Activated naive CD4-positive, alpha-beta T cell treated with anti-CD3 and anti-CD28 coated beads, Interleukin-2, amount 50 U/mL, for 72 hours (primary cell): Measurements from ENCODE around the gene HS6ST2. TPM values are rescaled to one million over a fixed set of nuclear protein-coding genes. Genes with fewer than 3 reads are reported as not detected.

Experiments
- ATAC-seq, 2 donors: fragments of 150-1000 bp; cut with Tn5 transposase; 2 replicates each; pipeline ENCODE4 v1.10.0; 2021; ENCODE audit warnings: mild to moderate bottlenecking in 2 of 2, moderate library complexity in 2 of 2
- DNase-seq, 2 donors: peaks; one replicate each; pipeline ENCODE4 v3.0.0; 2021 to 2022; ENCODE audit warnings: low spot score in 2 of 2
- H3K27ac Mint-ChIP-seq, 2 donors: one replicate each; pipeline ENCODE4 v1.8.0; 2022; ENCODE audit warnings: mild to moderate bottlenecking in 2 of 2, mixed read lengths in 2 of 2
- H3K36me3 Mint-ChIP-seq, 2 donors: one replicate each; pipeline ENCODE4 v1.8.0; 2022; ENCODE audit warnings: mixed read lengths in 2 of 2
- H3K9me3 Mint-ChIP-seq, 2 donors: one replicate each; pipeline ENCODE4 v1.8.0; 2022; ENCODE audit warnings: mixed read lengths in 2 of 2
- total RNA-seq, 2 donors: library from RNA; stranded (reverse); gene quantifications; one replicate each; pipeline ENCODE4 v1.2.3, GENCODE V29; 2022

The HS6ST2 gene
- total RNA-seq, 2 donors from 2014 or later = 0.16 to 1.8 TPM

DNA sequence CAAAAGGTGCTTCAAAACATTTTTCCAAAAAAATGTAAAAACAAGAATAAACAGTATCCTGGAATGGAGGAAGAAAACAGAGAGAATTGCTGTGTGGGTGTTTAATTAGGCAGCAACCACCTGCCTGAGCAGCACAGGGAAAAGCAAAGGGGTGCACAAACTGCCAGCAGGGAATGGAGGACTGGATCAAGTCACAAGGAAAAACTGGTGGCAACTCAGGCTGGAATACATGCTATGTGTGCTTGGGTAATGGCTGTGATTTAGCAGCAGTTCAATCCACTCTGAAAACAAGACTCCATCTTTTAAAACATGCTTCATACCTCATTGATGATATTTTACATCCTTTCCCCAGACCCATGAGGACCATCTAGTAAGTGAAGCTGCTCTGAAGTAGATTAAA, 179.5 kb downstream of the HS6ST2 start:
- no peak overlapping the region for H3K27ac Mint-ChIP-seq
- H3K36me3 Mint-ChIP-seq = no peaks in the 10 kb centered on the region
- no peak for DNase-seq
- H3K9me3 Mint-ChIP-seq = no peaks in the 10 kb centered on the region
- no peak for ATAC-seq

DNA sequence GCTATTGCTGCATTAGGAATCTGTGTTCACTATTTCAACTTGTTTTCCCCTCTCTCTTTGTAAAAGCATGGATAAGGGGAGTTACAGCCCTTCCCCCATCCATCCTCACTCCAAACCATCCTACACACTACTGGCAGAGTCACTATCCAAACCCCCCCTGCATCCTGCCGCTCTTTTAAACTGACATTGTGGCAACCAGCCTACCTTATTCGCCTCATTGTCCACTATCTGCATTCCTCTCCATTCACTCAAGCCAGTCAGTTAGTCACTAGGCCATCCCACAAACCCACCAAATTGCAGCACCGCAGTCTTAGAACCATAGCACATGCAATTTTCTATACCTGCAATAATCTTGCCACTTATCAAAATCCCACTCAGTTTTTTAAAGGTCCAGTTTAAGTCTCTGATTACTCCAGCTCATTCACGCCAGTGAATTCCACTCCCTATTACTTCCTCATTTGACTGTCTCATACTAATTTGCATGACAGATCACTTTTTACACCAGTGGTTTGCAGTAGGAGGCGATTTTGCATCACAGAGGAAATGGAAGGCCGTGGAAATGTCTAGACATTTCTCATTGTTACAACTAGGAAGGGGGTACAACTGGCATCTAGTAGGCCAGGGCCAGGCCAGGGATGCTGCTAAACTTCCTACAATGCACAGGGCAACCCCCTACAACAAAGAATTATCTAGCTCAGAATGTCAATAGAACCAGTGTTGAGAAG, 181.8 kb downstream of the HS6ST2 start:
- H3K9me3 Mint-ChIP-seq = no peaks in the 10 kb centered on the region
- peak overlapping the region in 1 of 2 donors; percentile 16 for H3K27ac Mint-ChIP-seq
- no peak for DNase-seq
- no peaks in the 10 kb centered on the region for H3K36me3 Mint-ChIP-seq
- no peak for ATAC-seq

DNA sequence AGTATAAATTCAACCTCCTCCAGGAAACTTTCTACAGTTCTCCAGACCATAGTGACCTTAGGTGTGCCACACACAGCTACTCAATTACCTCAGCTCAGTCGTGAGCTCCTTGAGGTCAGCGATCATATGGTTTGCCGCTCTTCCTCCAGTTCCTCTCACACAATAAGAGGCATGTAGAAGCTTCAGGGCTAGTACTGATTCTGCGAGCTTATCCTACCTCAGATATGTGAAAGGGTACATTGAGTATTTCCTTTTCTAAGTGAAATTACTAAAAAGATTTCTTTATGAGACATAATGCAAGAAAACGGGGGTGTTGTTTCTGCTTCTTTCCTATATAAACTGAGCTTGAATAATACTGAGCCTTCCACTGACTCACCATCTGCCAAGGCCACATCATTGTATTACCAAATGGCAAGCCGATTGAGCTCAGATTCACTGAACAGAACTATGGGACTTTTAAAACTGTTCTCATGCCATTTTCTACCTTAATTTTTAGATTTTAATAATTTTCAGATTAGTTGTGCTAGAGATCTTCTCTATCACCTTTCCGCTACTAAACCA, 183.1 kb downstream of the HS6ST2 start:
- DNase-seq (no peak), ATAC-seq (peak; percentile 86 to 92)
- Mint-ChIP-seq H3K9me3 (no peaks in the 10 kb centered on the region), H3K27ac (peak overlapping the region in 1 of 2 donors; percentile 84), H3K36me3 (no peaks in the 10 kb centered on the region)

DNA sequence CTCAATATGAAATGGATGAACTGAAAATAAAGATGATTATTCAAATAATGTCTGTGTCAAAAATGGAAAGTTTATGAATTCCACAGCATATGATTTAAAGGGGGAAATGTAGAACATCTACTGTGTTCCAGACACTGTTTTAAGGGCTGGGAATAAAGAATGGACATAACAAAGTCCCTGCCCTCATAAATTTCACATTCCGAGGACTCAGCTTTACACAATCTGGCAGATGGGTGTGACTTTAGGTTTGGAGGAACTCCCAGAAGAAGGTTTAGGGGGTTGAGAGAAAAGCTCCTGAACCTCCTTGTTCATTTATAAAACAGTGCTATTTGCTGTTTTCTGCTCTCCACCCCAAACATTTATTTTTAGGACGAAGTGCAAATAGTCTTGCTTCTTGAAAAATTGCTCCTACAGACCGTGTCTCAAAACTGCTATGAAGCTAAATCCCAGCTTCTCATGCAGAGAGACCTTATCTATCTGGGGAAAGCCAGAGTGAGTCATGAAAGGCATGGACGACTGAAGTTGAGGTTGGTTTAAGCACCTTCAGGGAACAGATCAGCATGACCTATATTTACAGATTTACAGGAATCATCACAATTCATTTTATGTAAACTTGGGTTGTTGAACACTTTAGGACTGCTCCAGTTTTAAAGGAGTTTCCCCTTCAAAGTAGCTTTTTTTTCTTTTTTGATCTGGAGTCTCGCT, 184.3 kb downstream of the HS6ST2 start:
- peak in 1 of 2 donors; percentile 24 for ATAC-seq
- DNase-seq = no peak
- H3K9me3 Mint-ChIP-seq = no peaks in the 10 kb centered on the region
- no peak overlapping the region for H3K27ac Mint-ChIP-seq
- H3K36me3 Mint-ChIP-seq = no peaks in the 10 kb centered on the region

DNA sequence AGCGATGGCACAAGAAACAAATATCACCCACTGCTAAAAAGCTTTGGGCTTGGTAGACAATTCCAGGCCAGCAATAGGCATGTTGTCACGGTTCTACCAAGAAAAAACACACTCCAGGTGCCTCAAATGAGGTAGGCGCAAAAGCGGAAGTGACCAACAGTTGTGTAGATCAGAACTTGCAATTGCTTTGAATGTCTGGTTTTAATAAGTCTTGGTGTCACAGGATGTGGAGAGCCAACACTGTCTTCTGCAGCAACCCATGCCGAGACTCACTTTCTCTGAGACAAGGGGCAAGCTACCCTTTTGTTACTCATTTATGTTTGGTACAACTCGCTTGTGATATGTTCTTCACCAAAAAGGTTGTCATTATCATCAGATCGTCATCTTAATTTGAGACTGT, 188.8 kb downstream of the HS6ST2 start:
- DNase-seq (no peak), ATAC-seq (no peak)
- Mint-ChIP-seq H3K36me3 (no peaks in the 10 kb centered on the region), H3K9me3 (no peaks in the 10 kb centered on the region), H3K27ac (no peak overlapping the region)

DNA sequence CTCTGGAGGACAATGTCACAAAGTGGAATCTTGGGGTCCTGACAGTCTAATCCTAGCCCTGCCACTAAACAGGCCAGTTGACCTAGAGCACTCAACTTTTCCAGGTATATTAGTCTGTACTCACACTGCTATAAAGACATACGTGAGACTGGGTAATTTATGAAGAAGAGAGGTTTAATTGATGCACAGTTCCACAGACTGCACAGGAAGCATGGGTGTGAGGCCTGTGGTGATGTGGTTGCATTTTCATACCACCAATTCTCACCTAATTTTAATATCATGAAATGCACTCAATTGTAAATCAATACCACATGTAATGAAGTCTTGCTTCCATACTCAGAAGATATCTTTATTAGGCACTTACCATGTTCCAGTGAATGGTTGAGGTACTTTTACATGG, 192.0 kb downstream of the HS6ST2 start:
- DNase-seq (no peak), ATAC-seq (no peak)
- Mint-ChIP-seq H3K9me3 (no peaks in the 10 kb centered on the region), H3K36me3 (no peaks in the 10 kb centered on the region), H3K27ac (no peak overlapping the region)

DNA sequence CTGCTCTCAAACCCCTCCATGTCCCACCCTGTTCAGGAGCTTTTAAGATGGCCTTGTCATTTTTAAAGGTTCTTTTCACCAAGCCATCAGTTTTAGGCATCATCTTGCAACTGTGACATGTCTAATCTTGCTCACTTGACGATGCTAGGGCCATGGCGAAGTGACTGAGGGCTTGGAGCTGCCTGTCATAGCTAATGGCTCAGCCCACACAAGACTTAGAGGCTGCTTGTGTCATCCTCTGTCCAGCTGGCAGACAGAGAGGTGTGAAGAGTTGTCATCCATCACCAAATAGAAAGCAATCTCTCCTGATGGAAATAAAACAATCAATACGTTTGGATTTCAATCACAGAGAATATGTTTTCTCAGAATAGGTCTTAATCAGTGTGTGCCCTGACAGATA, 194.9 kb downstream of the HS6ST2 start:
- ATAC-seq (no peak), DNase-seq (no peak)
- H3K27ac Mint-ChIP-seq = no peak overlapping the region
- H3K36me3 Mint-ChIP-seq = no peaks in the 10 kb centered on the region
- no peaks in the 10 kb centered on the region for H3K9me3 Mint-ChIP-seq

DNA sequence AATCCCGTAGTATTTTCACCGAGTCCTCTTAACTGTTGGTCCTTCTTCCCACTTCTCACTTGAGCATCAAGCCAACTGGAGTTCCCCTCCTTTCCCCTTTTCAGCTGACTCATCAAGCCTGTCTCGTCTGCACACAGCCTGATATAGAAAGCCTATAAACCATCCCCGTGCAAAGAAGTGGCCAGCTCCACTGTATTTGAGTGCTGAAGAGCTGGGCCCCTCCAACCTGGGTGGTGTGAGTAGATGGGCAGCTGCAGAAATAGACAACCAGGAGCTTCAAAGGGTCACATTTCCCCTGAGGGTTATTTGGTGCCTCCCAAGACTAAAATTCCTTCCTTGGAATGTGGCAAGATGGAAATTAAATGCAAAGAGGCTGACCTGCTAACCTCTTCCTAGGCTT, 199.7 kb downstream of the HS6ST2 start:
- ATAC-seq = no peak
- Mint-ChIP-seq H3K9me3 (no peaks in the 10 kb centered on the region), H3K27ac (no peak overlapping the region), H3K36me3 (no peaks in the 10 kb centered on the region)
- no peak for DNase-seq

DNA sequence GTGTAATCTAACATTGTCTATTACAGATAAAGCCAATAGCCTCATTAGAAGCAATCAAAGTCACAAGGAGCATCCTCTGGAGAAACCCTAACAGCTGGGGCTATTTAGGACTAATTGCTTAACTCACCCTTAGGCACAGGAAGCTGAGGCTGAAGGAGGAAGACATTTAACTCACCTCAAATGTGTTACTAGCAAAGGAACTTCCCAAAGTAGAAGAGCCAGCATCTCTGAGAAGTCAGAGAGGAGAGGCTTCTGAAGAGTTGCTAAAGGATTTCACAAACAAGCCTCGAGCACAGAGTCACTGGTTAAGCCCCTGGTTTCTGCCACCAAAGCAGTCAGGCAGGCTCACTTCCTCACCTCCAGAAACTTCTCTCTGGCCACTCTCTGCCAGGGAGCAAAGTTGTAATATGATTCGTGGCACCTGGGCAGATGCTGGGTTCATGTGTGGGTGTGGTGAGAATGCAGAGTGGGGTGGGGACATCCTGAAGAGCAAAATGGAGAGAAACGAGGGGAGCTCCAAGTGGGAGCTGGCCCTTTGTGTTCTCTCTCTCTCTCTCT, 201.3 kb downstream of the HS6ST2 start:
- no peak for ATAC-seq
- H3K27ac Mint-ChIP-seq = no peak overlapping the region
- H3K9me3 Mint-ChIP-seq = no peaks in the 10 kb centered on the region
- no peak for DNase-seq
- no peaks in the 10 kb centered on the region for H3K36me3 Mint-ChIP-seq

DNA sequence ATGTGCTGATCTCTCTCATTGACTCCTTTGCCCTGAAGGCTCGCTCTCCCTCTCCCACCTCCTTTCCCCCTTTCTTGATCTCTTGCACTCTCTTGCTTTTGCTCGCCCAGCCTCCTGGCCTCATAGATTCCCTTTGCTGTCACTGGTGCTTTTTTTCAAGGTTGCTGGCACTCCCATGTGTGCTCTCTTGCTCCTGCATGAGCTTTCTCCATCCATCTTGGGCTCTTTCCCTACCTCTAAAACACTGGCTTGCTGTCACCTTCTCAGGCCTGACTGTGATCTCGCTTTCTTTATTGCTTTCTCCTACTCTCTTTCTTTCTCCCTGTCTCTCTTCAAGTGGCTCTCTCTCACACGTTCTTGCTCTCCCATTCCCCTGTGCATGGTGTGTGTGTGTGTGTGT, 202.0 kb downstream of the HS6ST2 start:
- H3K9me3 Mint-ChIP-seq = no peaks in the 10 kb centered on the region
- DNase-seq (no peak), ATAC-seq (no peak)
- peak overlapping the region in 1 of 2 donors; percentile 62 for H3K27ac Mint-ChIP-seq
- H3K36me3 Mint-ChIP-seq = no peaks in the 10 kb centered on the region

DNA sequence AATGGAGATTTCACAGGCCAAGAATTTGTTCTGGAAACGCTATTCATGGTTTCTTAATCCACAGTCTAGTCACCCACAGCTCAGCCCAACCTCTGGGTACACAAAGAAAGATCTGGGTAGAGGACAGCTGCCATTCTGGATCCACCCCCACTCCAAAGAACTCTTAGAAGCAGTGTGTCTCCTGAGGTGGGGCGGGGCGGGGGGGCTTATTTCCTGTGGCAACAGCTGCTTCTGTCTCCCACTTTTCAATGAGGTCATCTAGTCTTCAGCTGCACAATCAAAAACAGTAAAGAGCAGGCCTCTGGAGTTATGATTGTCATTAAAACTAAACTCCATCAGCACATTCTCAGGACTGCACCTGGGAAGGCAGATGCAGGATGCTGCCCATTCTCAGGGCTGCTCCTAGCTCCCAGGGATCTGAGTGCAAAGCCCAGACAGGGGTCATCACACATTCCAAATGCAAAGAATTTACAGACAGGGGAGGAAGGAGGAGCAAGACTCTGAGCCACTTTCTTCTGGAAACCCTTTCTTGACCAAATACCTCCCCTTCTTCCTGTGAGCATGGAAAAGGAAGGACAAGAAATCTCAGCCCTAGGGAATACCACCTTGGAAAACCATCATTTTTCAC, 207.3 kb downstream of the HS6ST2 start:
- Mint-ChIP-seq H3K36me3 (no peaks in the 10 kb centered on the region), H3K27ac (no peak overlapping the region), H3K9me3 (no peaks in the 10 kb centered on the region)
- ATAC-seq (no peak), DNase-seq (no peak)

DNA sequence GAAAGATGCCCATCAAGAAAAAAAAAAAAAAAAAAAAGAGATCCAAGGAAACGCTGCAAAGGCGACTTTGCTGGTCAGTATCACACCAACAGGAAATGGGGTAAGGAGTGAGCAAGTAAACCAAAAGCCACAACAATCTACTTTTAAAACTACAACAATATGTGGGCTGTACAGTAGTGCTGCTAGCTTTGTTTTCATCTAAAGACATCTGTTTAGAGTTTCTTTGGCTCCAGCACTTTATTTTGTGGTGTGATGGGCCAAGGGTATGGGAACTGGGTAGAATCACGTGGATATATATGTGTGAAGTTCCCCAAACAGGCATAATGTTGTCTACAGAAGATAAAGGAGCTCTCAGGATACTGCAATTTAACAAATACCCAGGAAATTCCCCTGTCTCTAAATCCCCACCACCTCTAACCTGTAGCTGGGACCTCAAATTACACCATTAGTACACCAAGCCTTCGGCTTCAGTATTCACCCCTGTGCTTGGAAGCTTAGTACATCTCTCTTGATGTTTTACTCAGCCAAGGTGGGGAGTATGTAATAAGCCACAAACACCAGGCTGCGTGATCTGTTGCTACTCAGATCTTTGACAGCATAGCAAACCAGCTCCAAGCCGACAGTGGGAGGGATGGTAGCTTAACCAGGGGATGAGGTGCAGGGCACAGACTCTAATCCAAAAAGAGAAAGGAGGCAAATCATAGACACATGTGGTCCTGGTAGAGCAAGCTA, 207.9 kb downstream of the HS6ST2 start:
- Mint-ChIP-seq H3K27ac (no peak overlapping the region), H3K9me3 (no peaks in the 10 kb centered on the region), H3K36me3 (no peaks in the 10 kb centered on the region)
- no peak for DNase-seq
- ATAC-seq = no peak

DNA sequence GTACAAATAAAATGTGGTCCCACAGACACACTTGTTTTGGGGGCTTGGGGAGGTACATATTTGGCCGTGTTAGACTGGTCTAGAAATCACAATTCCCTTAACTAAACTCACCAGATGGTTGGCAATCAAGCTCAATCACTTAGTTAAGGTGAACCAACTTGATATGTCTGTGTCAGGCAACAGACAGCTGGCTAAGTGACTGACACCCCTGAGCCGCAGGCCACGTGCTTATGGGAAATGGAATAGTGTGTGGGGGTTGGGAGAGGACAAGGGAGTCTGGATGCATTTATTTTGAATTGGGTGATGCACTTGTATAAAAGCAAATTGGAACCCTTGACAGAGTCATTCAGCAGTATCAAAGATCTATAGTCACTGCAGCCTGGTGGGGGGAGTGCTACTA, 209.0 kb downstream of the HS6ST2 start:
- Mint-ChIP-seq H3K36me3 (no peaks in the 10 kb centered on the region), H3K9me3 (no peaks in the 10 kb centered on the region), H3K27ac (no peak overlapping the region)
- no peak for ATAC-seq
- DNase-seq = no peak

DNA sequence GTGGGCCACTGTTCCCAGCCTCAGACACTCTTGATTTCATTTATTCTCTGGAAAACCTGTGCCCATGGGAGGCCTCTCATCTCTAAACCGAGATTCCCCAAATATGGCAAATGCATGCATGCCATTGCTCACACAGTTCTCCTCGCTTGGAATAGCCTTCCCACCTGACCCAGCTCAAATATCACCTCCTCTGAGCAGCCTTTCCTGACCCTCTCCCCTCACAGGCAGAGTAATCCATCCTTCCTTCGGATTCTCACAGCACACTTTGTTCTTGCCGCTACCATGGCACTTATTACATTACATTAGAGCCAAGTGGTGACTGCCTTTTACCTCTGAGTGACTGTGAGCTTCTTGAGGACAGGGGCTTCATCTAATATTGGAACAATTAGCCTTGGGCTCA, 209.5 kb downstream of the HS6ST2 start:
- Mint-ChIP-seq H3K36me3 (no peaks in the 10 kb centered on the region), H3K9me3 (no peaks in the 10 kb centered on the region), H3K27ac (no peak overlapping the region)
- DNase-seq (no peak), ATAC-seq (no peak)

DNA sequence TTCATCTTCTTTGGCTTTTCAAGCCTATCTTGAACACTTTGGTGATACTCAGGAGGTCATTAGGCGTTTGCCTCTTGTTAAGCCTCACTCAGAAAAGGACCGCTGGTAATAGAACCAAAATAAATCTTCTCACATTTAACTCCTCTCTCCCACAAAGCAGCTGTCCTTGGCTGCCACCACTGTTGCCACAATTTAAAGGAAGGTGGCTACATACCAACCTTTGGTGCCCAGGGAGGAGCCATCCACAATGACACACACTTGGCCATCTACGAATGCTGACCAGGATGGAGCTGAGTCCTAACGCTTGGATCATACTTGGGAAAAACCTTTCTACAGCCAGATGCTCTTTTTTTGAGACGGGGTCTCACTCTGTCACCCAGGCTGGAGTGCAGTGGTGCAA, 210.2 kb downstream of the HS6ST2 start:
- Mint-ChIP-seq H3K36me3 (no peaks in the 10 kb centered on the region), H3K9me3 (no peaks in the 10 kb centered on the region), H3K27ac (no peak overlapping the region)
- DNase-seq (no peak), ATAC-seq (no peak)

DNA sequence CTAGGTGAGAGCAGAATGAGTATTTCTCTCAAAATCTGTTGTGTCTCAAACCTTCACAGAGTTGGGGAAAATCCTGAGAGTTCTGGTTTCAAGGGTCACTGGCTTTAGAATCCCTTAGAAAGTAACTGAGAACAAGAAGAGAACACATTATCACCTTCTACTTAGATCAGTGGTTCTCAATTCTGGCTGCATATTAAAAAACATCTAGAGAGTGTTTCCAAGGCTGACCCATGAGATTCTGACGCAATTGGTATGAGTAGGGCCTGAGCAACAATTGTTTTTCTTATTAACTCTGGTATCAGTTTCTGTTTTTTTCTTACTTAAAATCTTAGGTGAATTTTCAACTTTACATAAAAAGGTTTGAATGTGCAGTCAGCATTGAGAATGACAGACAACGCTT, 212.8 kb downstream of the HS6ST2 start:
- Mint-ChIP-seq H3K9me3 (no peaks in the 10 kb centered on the region), H3K27ac (no peak overlapping the region), H3K36me3 (no peaks in the 10 kb centered on the region)
- no peak for ATAC-seq
- DNase-seq = no peak

DNA sequence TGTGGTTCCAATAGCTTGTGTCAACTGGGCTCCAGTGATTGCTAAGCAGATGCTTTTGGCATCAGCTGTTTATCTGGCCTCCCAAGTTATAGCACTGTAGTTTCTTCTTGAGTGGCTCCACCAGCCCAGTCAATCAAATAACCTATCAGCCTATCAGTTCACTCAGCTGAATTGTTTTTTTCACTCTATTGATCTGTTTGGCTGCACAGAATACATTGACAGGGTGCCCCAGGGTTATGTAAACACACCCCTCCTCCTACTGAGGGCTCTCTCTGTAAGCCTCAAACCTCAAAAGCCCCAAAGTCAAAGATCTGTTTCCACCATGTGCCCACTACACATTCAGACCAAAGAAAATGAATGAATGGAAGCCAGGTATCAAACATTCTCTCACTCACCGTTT, 214.0 kb downstream of the HS6ST2 start:
- DNase-seq = no peak
- H3K27ac Mint-ChIP-seq = no peak overlapping the region

More for the DNA sequence above, 214.0 kb downstream of the HS6ST2 start:
- H3K36me3 Mint-ChIP-seq = no peaks in the 10 kb centered on the region
- peak in 1 of 2 donors; percentile 37 for ATAC-seq
- no peaks in the 10 kb centered on the region for H3K9me3 Mint-ChIP-seq
